ENCODE measurements around the gene SDF2.

Gene SDF2

DNA sequence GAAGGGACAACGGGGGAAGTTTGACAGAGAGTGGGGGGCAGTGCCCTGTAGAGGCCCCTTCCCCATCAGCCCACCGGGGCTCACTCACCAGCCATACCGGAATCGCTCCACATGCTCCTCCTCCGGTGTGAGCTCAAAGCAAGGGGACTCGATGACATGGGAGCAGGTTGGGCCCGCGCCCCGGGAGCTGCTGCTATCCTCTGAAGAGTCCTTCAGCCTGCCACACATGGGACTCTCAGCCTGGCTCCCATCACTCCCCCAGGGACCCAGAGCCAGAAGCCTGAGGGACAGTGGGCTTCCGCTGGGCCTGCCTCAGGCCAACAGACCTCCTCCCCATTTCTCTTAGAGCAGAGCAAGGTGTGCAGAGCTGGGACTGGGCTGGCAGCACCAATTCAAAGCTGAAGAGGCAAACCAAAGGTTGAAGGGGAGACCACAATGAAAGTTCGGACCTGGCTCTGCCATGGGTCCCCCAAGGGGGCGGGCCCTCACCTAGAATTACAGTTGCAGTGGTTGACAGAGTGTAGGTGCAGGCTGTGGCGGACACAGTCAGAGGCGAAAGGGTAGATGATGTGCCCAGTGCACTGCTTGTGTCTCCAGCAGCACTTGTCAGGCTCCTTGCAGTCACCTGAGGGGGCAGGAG, 42.6 kb upstream of the SDF2 start:
- H3K27ac ChIP-seq: no peak overlapping the region
- no peak for TF ChIP-seq ZFX (IDR thresholded peaks at IDR 0.05; ENCODE audit: borderline replicate concordance)
- TF ChIP-seq, protein P1, sequence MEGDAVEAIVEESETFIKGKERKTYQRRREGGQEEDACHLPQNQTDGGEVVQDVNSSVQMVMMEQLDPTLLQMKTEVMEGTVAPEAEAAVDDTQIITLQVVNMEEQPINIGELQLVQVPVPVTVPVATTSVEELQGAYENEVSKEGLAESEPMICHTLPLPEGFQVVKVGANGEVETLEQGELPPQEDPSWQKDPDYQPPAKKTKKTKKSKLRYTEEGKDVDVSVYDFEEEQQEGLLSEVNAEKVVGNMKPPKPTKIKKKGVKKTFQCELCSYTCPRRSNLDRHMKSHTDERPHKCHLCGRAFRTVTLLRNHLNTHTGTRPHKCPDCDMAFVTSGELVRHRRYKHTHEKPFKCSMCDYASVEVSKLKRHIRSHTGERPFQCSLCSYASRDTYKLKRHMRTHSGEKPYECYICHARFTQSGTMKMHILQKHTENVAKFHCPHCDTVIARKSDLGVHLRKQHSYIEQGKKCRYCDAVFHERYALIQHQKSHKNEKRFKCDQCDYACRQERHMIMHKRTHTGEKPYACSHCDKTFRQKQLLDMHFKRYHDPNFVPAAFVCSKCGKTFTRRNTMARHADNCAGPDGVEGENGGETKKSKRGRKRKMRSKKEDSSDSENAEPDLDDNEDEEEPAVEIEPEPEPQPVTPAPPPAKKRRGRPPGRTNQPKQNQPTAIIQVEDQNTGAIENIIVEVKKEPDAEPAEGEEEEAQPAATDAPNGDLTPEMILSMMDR (IDR thresholded peaks at IDR 0.05): no peak

DNA sequence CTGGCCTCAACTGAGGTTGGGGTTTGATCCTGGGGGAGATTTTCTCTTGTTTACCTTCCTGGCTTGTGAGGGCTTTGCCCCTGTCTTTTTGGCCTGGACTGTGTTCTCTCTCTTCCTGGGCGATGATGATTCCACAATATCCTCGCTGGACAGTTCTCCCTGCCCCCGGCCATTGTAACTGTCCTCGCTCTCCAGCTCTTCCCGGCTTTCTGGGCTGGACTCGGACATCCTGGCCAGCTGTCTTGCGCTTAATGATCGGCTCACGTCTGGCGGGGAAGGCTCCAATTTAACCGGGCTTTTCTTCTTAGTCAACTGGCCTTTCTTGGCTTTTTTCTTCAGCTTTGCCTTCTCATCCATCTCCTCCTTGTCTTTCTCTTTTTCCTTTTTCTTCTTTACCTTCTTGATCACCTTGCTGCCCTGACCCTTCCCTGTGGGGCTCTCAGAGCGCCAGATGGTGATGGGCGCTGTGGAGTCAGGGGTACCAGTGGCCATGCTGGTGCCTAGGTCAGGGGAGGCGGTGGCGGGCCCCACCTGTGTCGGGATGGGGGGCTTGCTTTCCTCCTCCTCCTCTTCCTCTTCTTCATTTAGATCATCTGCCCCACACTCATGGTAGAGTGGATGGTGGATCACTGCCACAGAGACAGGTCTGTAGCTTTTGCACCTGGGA, 42.0 kb upstream of the SDF2 start:
- peak overlapping the region; percentile 99; the same call in 1 of the 2 replicates for H3K27ac ChIP-seq

DNA sequence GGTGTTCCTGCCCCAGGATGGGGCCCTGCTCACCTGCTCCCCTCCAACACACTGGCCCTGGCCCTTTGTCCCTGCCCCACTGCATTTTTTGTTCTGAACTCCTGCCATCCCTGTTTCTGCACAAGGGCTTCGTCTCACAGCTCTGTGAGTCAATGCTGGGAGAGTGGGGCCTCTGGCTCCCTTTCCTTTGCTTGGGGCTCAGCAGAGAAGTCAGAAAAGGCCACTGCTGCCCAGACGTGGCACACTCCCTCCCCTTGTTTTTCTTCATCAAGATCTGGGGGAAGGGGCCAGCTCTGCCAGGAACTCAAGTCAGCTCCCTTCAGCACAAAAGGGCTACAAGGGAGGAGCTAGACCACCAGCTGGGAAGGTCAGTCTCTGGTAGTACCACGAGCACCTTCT, 41.0 kb upstream of the SDF2 start:
- peak overlapping the region; percentile 99; the same call in 1 of the 2 replicates for H3K27ac ChIP-seq
- no peak for TF ChIP-seq ZFX (IDR thresholded peaks at IDR 0.05; ENCODE audit: borderline replicate concordance)
- TF ChIP-seq, protein P1 (IDR thresholded peaks at IDR 0.05): no peak

More for the DNA sequence above, 42.0 kb upstream of the SDF2 start:
- TF ChIP-seq, protein P1 (IDR thresholded peaks at IDR 0.05): no peak
- TF ChIP-seq ZFX (IDR thresholded peaks at IDR 0.05; ENCODE audit: borderline replicate concordance): no peak

DNA sequence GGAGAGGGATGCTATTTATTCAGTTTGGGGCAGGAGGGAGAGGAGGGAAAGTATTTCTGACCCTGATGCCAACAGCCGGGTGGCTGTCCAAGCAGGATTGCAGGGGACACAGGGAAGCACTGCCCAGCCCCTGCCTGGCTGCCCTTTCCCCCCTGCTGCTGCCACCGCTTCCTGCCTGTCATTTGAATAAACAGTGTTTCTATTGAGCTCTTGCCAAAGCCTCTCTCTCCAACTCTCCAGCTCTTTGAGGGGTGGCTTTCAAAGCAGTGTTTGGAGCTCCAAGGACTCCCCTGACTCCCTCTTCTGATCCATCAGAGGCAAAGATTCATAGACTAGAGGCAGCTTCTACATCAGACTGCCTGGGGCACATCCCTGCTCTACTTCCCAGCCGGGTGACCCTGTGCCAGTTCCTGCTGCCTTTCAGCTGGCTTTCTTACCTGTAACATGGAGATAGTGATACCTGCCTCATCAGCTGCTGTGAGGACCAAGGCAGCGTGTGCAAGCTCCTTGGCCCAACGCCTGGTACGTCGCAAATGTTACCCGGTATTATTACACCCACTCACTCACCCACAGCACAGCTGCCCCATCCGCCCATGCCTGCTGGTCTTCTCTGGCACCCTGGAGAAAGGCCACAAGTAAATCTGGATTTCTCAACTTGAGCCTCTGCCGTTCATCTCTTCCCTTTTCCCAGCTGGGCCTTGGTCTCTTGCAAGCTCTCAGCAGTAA, 40.5 kb upstream of the SDF2 start:
- TF ChIP-seq, protein P1 (IDR thresholded peaks at IDR 0.05): no peak
- no peak for TF ChIP-seq ZFX (IDR thresholded peaks at IDR 0.05; ENCODE audit: borderline replicate concordance)
- H3K27ac ChIP-seq: peak overlapping the region; percentile 99; the same call in 1 of the 2 replicates

DNA sequence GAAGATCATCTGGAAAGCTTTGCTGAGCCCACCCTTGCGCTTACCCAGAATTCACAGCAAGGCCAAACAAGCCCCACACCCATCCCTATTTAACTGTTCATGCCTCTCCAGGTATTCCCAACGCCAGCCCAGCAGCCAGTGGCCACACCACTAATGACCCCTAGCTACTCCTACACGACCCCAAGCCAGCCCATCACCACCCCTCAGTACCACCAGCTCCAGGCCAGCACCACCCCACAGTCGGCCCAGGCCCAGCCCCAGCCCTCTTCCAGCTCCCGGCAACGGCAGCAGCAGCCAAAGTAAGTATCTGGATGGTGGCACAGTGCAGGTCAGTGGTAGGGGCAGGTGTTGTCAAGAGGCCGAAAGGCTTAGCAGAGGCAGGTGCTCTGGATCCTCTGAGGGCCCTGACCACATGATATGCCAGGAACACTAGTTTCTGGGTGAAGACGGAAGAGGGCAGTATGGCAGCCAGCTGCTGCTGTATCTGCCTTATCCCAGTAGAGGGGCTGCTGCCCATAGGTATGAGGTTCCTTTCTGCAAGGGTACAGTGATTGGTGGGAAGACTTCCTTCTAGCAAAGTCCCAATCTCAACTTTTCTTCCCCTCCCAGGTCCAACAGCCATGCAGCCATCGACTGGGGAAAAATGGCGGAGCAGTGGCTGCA, 39.3 kb upstream of the SDF2 start:
- H3K27ac ChIP-seq: peak overlapping the region; percentile 99
- TF ChIP-seq ZFX (IDR thresholded peaks at IDR 0.05; ENCODE audit: borderline replicate concordance): no peak
- TF ChIP-seq, protein P1 (IDR thresholded peaks at IDR 0.05): no peak

DNA sequence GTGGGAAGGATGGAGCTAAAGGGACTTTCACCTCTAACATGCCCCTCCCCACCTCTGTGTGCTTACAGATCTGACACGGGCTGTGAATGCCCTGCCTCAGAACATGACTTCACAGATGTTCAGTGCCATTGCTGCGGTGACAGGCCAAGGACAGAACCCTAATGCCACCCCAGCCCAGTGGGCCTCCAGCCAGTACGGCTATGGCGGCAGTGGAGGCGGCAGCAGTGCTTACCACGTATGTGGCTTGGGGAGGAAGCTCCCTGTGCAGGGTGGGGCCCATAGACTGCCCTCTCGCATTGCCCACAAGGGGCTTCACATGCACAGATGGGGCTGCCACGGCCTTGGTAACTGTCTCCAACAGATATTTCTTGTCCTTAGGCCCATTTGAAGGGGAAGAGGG, 38.6 kb upstream of the SDF2 start:
- H3K27ac ChIP-seq: peak overlapping the region; percentile 99
- TF ChIP-seq, protein P1 (IDR thresholded peaks at IDR 0.05): no peak
- TF ChIP-seq ZFX (IDR thresholded peaks at IDR 0.05; ENCODE audit: borderline replicate concordance): no peak

Data from 22Rv1 (cell line).